ENCODE measurements around the gene ST8SIA4.

- TF ChIP-seq POLR2AphosphoS5 (IDR thresholded peaks at IDR 0.05; ENCODE audit: low read depth, low read length): no peak
- no peak for TF ChIP-seq CTCF (IDR thresholded peaks at IDR 0.05)
- no peak for TF ChIP-seq SIN3A (IDR thresholded peaks at IDR 0.05; ENCODE audit: borderline replicate concordance, insufficient read depth, low read depth, low read length)
These were observed 3.4 kb downstream of the ST8SIA4 start for GRCh38 chr5:100899675-100900074.

Measured in Panc1 (cell line).